MM.1S (cell line): ENCODE measurements around the gene XRCC5.

Experiments used
- CTCF ChIP-seq: fragments of 300-600 bp; sonication (generic); IDR thresholded peaks from 2 replicates; pipeline ENCODE4 v1.5.1; 2016; ENCODE audit warnings: antibody characterized with exemption, low read length, mixed read lengths
- EZH2 ChIP-seq: fragments of 300-600 bp; sonication (generic); optimal IDR thresholded peaks from 2 replicates; pipeline ENCODE3; 2017; ENCODE audit warnings: low read depth, mild to moderate bottlenecking, antibody characterized with exemption, low read length, mixed read lengths
- EZH2phosphoT487 ChIP-seq: fragments of 300-600 bp; sonication (generic); IDR thresholded peaks from 2 replicates; pipeline ENCODE4 v1.6.1; 2018; ENCODE audit warnings: antibody characterized with exemption, low read length

- TF ChIP-seq CTCF (no peak), EZH2phosphoT487 (no peak), EZH2 (no peak)
These were observed 136.3 kb downstream of the XRCC5 start for GRCh38 chr2:216245391-216245975.
